ENCODE measurements around the gene INF2.
"Not testable (repeated sequence)": the region's sequence is repeated elsewhere in the genome, so short reads cannot be mapped to it uniquely, and the experiment has no call there.

The INF2 gene

GRCh38 chr14:104689109-104689880 is at the start of gene INF2:
TSS of gene INF2 (plus strand) at chr14:104689618. CDS start at chr14:104701366, 11,748 bp downstream.
- peak; percentile 69 for DNase-seq

GRCh38 chr14:104639885-104640548 is 49.4 kb upstream of the INF2 start:
- peak; percentile 74 for DNase-seq

- DNase-seq: no peak
Measured at GRCh38 chr14:104640681-104641080, 48.7 kb upstream of the INF2 start.

- DNase-seq: no peak
Measured at GRCh38 chr14:104641753-104642539, 47.5 kb upstream of the INF2 start.

- DNase-seq: no peak
Measured at GRCh38 chr14:104642540-104642868, 46.9 kb upstream of the INF2 start.

- no peak for DNase-seq
Measured at GRCh38 chr14:104643306-104643705, 46.1 kb upstream of the INF2 start.

GRCh38 chr14:104644091-104644635 is 45.3 kb upstream of the INF2 start:
- no peak for DNase-seq

GRCh38 chr14:104644656-104645378 is 44.6 kb upstream of the INF2 start:
- no peak for DNase-seq

- DNase-seq: no peak
Measured at GRCh38 chr14:104647467-104648043, 41.9 kb upstream of the INF2 start.

- DNase-seq: peak; percentile 64
Measured at GRCh38 chr14:104650057-104650980, 39.1 kb upstream of the INF2 start.

- DNase-seq: no peak
Measured at GRCh38 chr14:104650981-104651875, 38.2 kb upstream of the INF2 start.

GRCh38 chr14:104651876-104652260 is 37.5 kb upstream of the INF2 start:
- no peak for DNase-seq

- no peak for DNase-seq
Measured at GRCh38 chr14:104652386-104652785, 37.0 kb upstream of the INF2 start.

GRCh38 chr14:104653130-104653920 is 36.1 kb upstream of the INF2 start:
- not testable (repeated sequence) for DNase-seq

GRCh38 chr14:104654119-104654518 is 35.3 kb upstream of the INF2 start:
- DNase-seq: no peak

- DNase-seq: no peak
Measured at GRCh38 chr14:104655128-104655848, 34.1 kb upstream of the INF2 start.

GRCh38 chr14:104656014-104656714 is 33.3 kb upstream of the INF2 start:
- DNase-seq: no peak

- DNase-seq: no peak
Measured at GRCh38 chr14:104657101-104657524, 32.3 kb upstream of the INF2 start.

All from COR-L47 (cell line).